RWPE2 (cell line): ENCODE data around the gene SYNE1.
"Not testable (repeated sequence)": the region's sequence is repeated elsewhere in the genome, so short reads cannot be mapped to it uniquely, and the experiment has no call there.

ENCODE experiments used
- ATAC-seq: fragments of 200-7000 bp; cut with Tn5 transposase; 3 replicates; pipeline ENCODE4 v1.9.1; 2021; ENCODE audit warnings: low read depth
- DNase-seq: peaks from one replicate; pipeline ENCODE4 v3.0.0-alpha.2; 2020; ENCODE audit warnings: low spot score
- H3K27ac ChIP-seq: fragments of 450-650 bp; 2 replicates; pipeline ENCODE4 v1.5.1; 2017; ENCODE audit warnings: mild to moderate bottlenecking; ENCODE audit not compliant: poor library complexity, severe bottlenecking
- H3K27me3 ChIP-seq: fragments of 250-450 bp; sonication (Bioruptor Pico); 2 replicates; pipeline ENCODE4 v1.5.1; 2021; ENCODE audit warnings: mild to moderate bottlenecking, moderate library complexity; ENCODE audit not compliant: insufficient read depth, poor library complexity, severe bottlenecking
- H3K36me3 ChIP-seq: fragments of 250-450 bp; sonication (Bioruptor Pico); 2 replicates; pipeline ENCODE4 v1.5.1; 2020; ENCODE audit warnings: low read depth, mild to moderate bottlenecking, moderate library complexity
- H3K4me1 ChIP-seq: fragments of 250-450 bp; sonication (Bioruptor Pico); 2 replicates; pipeline ENCODE4 v1.5.1; 2021; ENCODE audit warnings: mild to moderate bottlenecking, moderate library complexity; ENCODE audit not compliant: insufficient read depth, poor library complexity, severe bottlenecking
- H3K4me3 ChIP-seq: fragments of 250-450 bp; sonication (Bioruptor Pico); 2 replicates; pipeline ENCODE4 v1.5.1; 2021; ENCODE audit warnings: mild to moderate bottlenecking, moderate library complexity; ENCODE audit not compliant: severe bottlenecking
- H3K9me3 ChIP-seq: fragments of 250-450 bp; sonication (Bioruptor Pico); 2 replicates; pipeline ENCODE4 v1.5.1; 2021; ENCODE audit warnings: mild to moderate bottlenecking, moderate library complexity; ENCODE audit not compliant: severe bottlenecking
- CTCF ChIP-seq: fragments of 450-650 bp; IDR thresholded peaks from one replicate; pipeline ENCODE4 v1.5.1; 2017; ENCODE audit warnings: mild to moderate bottlenecking, moderate library complexity; ENCODE audit not compliant: poor library complexity, severe bottlenecking

The SYNE1 gene

GRCh38 chr6:152651986-152652385, 14.8 kb upstream of the SYNE1 start:
- DNase-seq (no peak), ATAC-seq (no peak)
- no peak for TF ChIP-seq CTCF
- Histone ChIP-seq H3K27ac (no peak overlapping the region), H3K36me3 (no peaks in the 10 kb centered on the region), H3K4me3 (no peak overlapping the region), H3K9me3 (no peaks in the 10 kb centered on the region), H3K4me1 (no peaks in the 10 kb centered on the region), H3K27me3 (no peaks in the 10 kb centered on the region)

- Histone ChIP-seq H3K27me3 (no peaks in the 10 kb centered on the region), H3K4me3 (no peak overlapping the region)
Observed at GRCh38 chr6:152648105-152648504, 10.9 kb upstream of the SYNE1 start.

GRCh38 chr6:152646732-152647131, 9.6 kb upstream of the SYNE1 start:
- H3K27ac ChIP-seq, H3K4me3 ChIP-seq, H3K9me3 ChIP-seq, H3K4me1 ChIP-seq, ATAC-seq, H3K27me3 ChIP-seq, H3K36me3 ChIP-seq, DNase-seq: not testable (repeated sequence)

More at GRCh38 chr6:152648105-152648504, 10.9 kb upstream of the SYNE1 start:
- no peak for DNase-seq
- ATAC-seq, result no peak
- Histone ChIP-seq H3K27ac (no peak overlapping the region), H3K4me1 (no peaks in the 10 kb centered on the region), H3K36me3 (no peaks in the 10 kb centered on the region), H3K9me3 (no peaks in the 10 kb centered on the region)
- TF ChIP-seq CTCF, result no peak

GRCh38 chr6:152642578-152643375, 5.6 kb upstream of the SYNE1 start:
- peak; percentile 76 for TF ChIP-seq CTCF
- no peaks in the 10 kb centered on the region for H3K4me1 ChIP-seq
- ATAC-seq (peak; percentile 95), DNase-seq (peak; percentile 52)
- H3K4me3 ChIP-seq, result no peak overlapping the region
- no peaks in the 10 kb centered on the region for H3K9me3 ChIP-seq
- no peaks in the 10 kb centered on the region for H3K27me3 ChIP-seq
- H3K27ac ChIP-seq, result no peak overlapping the region
- H3K36me3 ChIP-seq, result no peaks in the 10 kb centered on the region

- no peak for TF ChIP-seq CTCF
- Histone ChIP-seq H3K4me3 (peak overlapping the region; percentile 36), H3K36me3 (no peaks in the 10 kb centered on the region), H3K4me1 (no peaks in the 10 kb centered on the region), H3K27ac (no peak overlapping the region), H3K9me3 (no peaks in the 10 kb centered on the region), H3K27me3 (peaks cover 5% of the 10 kb centered on the region)
- peak; percentile 84 for ATAC-seq
- peak; percentile 56 for DNase-seq
Observed at GRCh38 chr6:152636609-152637295, 410 bp downstream of the SYNE1 start.
